Upper lobe of left lung (tissue), 4 donors: ENCODE data around the gene CNOT11.

Experiments used
- CTCF ChIP-seq, 6 experiments: fragments of 450-650 bp in 4 of 6; fragments of 200-600 bp in 2 of 6; sonication (generic) in 2 of 6; IDR thresholded peaks; one replicate each; pipeline ENCODE4 v1.5.1; 2016 to 2019; ENCODE audit warnings: antibody characterized with exemption in 6 of 6
- POLR2A ChIP-seq, 4 donors: fragments of 450-650 bp; IDR thresholded peaks; one replicate each; pipeline ENCODE4 v1.5.1; 2016 to 2017; ENCODE audit warnings: antibody characterized with exemption in 4 of 4, mild to moderate bottlenecking in 2 of 4
- POLR2AphosphoS5 ChIP-seq, 2 donors: sonication (generic); formaldehyde crosslinking; IDR thresholded peaks; one replicate each; pipeline ENCODE4 v1.5.1; 2017; ENCODE audit warnings: antibody characterized with exemption in 2 of 2

GRCh38 chr2:101308432-101309210, 55.9 kb downstream of the CNOT11 start, which contains the start of gene RNF149:
- TF ChIP-seq CTCF (IDR thresholded peaks at IDR 0.05) = peak; percentile 4 to 86 (median 54)
- peak; percentile 33 to 99 (median 94) for TF ChIP-seq POLR2A (IDR thresholded peaks at IDR 0.05)
- peak; percentile 95 to 98 for TF ChIP-seq POLR2AphosphoS5 (IDR thresholded peaks at IDR 0.05)
